ENCODE results near the gene PSD4. TPM values are rescaled to one million over a fixed set of nuclear protein-coding genes. Genes with fewer than 3 reads are reported as not detected.

The PSD4 gene
- total RNA-seq, 2 donors from 2014 or later: 5.2 to 13.3 TPM

DNA sequence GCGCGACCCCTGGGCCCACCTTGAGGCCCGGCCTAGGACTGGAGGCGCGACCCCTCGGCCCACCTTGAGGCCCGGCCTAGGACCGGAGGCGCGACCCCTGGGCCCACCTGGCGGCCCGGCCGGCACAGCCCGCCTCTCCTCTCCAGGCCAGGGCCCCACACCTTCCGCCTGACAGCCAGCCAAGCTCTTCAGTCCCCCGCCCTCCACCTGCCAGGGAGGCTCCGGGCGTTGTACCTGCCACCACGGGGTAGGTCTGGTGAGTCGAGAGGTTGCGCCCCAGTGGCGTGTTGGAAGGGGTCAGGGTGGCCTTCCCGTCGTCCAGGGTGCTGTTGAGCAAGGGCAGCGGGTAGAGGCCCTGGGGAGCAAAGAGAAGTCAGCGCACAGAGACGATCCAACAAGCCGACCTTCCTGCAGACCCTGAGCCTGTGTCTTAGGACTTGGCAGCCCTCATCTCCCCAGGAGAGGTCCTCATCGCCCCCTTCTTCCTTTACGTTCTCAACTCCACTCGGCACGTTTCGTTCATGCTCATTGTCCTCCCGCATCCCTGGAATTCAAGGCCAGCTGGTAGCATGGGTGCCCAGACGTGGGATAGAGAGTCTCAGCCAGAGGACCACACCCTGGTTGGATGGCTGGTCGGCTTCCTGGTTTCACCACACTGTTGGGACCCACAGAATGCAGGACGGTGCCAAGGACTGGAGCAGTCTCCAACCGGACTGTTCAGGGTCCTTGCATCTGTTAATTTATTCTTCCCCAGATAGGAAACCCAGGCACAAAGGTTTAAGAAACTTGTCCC lies 62.8 kb downstream of the PSD4 start:
- Mint-ChIP-seq H3K36me3 (ENCODE audit: low read depth) (no peaks in the 10 kb centered on the region), H3K9me3 (peaks cover 7% of the 10 kb centered on the region), H3K4me3 (no peak overlapping the region), H3K4me1 (no peaks in the 10 kb centered on the region), H3K27ac (no peak overlapping the region), H3K27me3 (ENCODE audit: insufficient read depth) (peaks cover 9% of the 10 kb centered on the region)
- Histone ChIP-seq H3K4me3 (ENCODE audit: low read length) (peak overlapping the region; percentile 38), H3K27me3 (ENCODE audit: control insufficient read depth, insufficient read depth, low read length, poor library complexity, severe bottlenecking) (no peaks in the 10 kb centered on the region), H3K9me3 (ENCODE audit: control insufficient read depth, low read length) (no peaks in the 10 kb centered on the region), H3K9ac (ENCODE audit: extremely low read depth, low read length, poor library complexity, severe bottlenecking) (no peak overlapping the region), H3K36me3 (ENCODE audit: control insufficient read depth, insufficient read depth, low read length) (peaks cover 9% of the 10 kb centered on the region), H3K27ac (ENCODE audit: low read depth, low read length) (no peak overlapping the region), H3K4me1 (ENCODE audit: control insufficient read depth, insufficient read depth, low read length) (no peaks in the 10 kb centered on the region)
- 86 to 95% methylated on average over 21 to 38 of the region's 38 CpGs for WGBS, 2 experiments (ENCODE audit: insufficient coverage in 1 of 2, insufficient read length in 1 of 2)
- DNase-seq: no peak
- TF ChIP-seq, protein P1, sequence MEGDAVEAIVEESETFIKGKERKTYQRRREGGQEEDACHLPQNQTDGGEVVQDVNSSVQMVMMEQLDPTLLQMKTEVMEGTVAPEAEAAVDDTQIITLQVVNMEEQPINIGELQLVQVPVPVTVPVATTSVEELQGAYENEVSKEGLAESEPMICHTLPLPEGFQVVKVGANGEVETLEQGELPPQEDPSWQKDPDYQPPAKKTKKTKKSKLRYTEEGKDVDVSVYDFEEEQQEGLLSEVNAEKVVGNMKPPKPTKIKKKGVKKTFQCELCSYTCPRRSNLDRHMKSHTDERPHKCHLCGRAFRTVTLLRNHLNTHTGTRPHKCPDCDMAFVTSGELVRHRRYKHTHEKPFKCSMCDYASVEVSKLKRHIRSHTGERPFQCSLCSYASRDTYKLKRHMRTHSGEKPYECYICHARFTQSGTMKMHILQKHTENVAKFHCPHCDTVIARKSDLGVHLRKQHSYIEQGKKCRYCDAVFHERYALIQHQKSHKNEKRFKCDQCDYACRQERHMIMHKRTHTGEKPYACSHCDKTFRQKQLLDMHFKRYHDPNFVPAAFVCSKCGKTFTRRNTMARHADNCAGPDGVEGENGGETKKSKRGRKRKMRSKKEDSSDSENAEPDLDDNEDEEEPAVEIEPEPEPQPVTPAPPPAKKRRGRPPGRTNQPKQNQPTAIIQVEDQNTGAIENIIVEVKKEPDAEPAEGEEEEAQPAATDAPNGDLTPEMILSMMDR (conservative IDR thresholded peaks at IDR 0.05): no peak

DNA sequence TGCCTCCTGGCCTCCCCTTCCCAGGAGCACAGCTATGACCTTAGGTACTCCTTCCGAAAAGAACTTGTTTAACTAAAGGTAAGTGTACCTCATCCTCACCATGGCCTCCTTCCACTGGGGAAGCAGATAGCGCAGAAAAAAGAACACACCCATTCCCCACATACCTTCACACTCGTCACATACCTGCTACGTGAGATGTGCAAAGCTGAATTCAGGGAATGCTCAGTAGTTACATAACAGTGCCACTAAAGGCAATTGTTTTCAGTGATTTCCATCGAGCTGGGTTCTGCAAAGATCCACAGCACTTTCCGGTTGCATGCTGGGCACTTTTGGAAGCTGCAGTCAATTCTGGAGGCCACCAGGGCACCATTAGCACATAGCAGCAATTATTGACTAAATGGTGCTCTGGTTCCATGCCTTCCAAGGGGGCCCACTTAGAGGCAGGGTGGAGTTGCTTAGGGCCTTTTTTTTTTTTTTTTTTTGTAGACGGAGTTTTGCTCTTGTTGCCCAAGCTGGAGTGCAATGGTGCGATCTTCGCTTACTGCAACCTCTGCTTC lies 63.9 kb downstream of the PSD4 start:
- Histone ChIP-seq H3K27me3 (ENCODE audit: control insufficient read depth, insufficient read depth, low read length, poor library complexity, severe bottlenecking) (no peaks in the 10 kb centered on the region), H3K27ac (ENCODE audit: low read depth, low read length) (no peak overlapping the region), H3K36me3 (ENCODE audit: control insufficient read depth, insufficient read depth, low read length) (peaks cover 9% of the 10 kb centered on the region), H3K4me3 (ENCODE audit: low read length) (no peak overlapping the region), H3K9ac (ENCODE audit: extremely low read depth, low read length, poor library complexity, severe bottlenecking) (no peak overlapping the region), H3K9me3 (ENCODE audit: control insufficient read depth, low read length) (no peaks in the 10 kb centered on the region), H3K4me1 (ENCODE audit: control insufficient read depth, insufficient read depth, low read length) (no peaks in the 10 kb centered on the region)
- Mint-ChIP-seq H3K27ac (no peak overlapping the region), H3K9me3 (peaks cover 7% of the 10 kb centered on the region), H3K4me3 (no peak overlapping the region), H3K27me3 (ENCODE audit: insufficient read depth) (peaks cover 8% of the 10 kb centered on the region), H3K4me1 (no peaks in the 10 kb centered on the region), H3K36me3 (ENCODE audit: low read depth) (no peaks in the 10 kb centered on the region)
- WGBS, 2 experiments (ENCODE audit: insufficient coverage in 1 of 2, insufficient read length in 1 of 2): 89 to 96% methylated on average over 8 to 9 of the region's 9 CpGs
- TF ChIP-seq, protein P1 (conservative IDR thresholded peaks at IDR 0.05): no peak
- DNase-seq: no peak

DNA sequence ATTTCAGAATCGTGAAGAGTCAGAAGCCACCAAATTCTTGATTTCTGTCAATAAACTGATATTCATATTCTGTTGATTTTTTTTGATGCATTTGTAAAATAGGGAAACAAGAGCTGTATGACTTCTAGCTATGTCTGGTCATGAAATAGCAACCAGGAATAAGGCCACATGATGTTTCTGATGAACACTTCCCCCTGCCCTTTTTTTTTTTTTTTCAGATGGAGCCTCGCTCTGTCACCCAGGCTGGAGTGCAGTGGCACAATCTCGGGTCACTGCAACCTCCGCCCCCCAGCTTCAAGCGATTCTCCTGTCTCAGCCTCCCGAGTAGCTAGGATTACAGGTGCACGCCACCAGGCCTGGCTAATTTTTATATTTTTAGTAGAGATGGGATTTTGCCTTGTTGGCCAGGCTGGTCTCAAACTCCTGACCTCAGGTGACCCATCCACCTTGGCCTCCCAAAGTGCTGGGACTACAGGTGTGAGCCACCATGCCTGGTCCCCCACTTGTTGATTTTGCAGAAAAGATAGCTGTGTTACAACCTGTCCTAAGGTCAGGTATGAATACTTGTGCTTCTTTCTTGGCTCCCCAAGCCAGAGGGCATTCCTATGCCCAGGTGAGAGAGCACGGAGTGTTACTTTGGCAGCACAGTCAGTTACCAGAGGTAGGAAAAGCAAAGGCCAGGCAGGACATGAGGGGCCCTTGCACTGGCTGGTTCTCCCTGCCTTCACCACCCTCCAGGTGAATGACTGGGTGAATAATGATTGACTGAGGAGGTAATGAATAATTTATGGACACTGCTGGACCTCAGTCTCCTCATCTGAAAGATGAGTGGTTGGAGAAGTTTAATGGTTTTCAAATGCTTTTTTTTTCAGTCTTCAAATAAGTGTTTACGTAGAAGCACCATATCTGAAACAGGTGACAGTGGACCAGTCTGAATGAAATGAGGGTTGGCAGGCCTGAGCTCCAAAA lies 65.4 kb downstream of the PSD4 start:
- Histone ChIP-seq H3K27ac (ENCODE audit: low read depth, low read length) (no peak overlapping the region), H3K4me1 (ENCODE audit: control insufficient read depth, insufficient read depth, low read length) (no peaks in the 10 kb centered on the region), H3K9me3 (ENCODE audit: control insufficient read depth, low read length) (no peaks in the 10 kb centered on the region), H3K9ac (ENCODE audit: extremely low read depth, low read length, poor library complexity, severe bottlenecking) (no peak overlapping the region), H3K4me3 (ENCODE audit: low read length) (no peak overlapping the region), H3K36me3 (ENCODE audit: control insufficient read depth, insufficient read depth, low read length) (peaks cover 9% of the 10 kb centered on the region), H3K27me3 (ENCODE audit: control insufficient read depth, insufficient read depth, low read length, poor library complexity, severe bottlenecking) (no peaks in the 10 kb centered on the region)
- no peaks in the 10 kb centered on the region for H3K36me3 Mint-ChIP-seq (ENCODE audit: low read depth)
- TF ChIP-seq, protein P1 (conservative IDR thresholded peaks at IDR 0.05): no peak
- H3K27ac Mint-ChIP-seq: no peak overlapping the region
- peaks cover 10% of the 10 kb centered on the region for H3K27me3 Mint-ChIP-seq (ENCODE audit: insufficient read depth)
- H3K4me1 Mint-ChIP-seq: no peaks in the 10 kb centered on the region
- no peak overlapping the region for H3K4me3 Mint-ChIP-seq
- DNase-seq: no peak
- peaks cover 7% of the 10 kb centered on the region for H3K9me3 Mint-ChIP-seq
- 94 to 100% methylated on average over 3 to 9 of the region's 9 CpGs for WGBS, 2 experiments (ENCODE audit: insufficient coverage in 1 of 2, insufficient read length in 1 of 2)
